Hepatocyte (in vitro differentiated cells): ENCODE results near the gene ARL16.
A peak's percentile ranks its signal among the peaks of the same experiment; 100 is the strongest.

Experiments
- EZH2 ChIP-seq: fragments of 200-600 bp; sonication (generic); IDR thresholded peaks from 2 replicates; pipeline ENCODE4 v1.6.1; 2016; ENCODE audit warnings: antibody characterized with exemption, mild to moderate bottlenecking, borderline replicate concordance
- TF ChIP-seq, protein P1 (sequence below): fragments of 200-600 bp; sonication (generic); IDR thresholded peaks from 2 replicates; pipeline ENCODE4 v1.5.1; 2016; ENCODE audit warnings: antibody characterized with exemption, mild to moderate bottlenecking; ENCODE audit not compliant: poor library complexity

DNA sequence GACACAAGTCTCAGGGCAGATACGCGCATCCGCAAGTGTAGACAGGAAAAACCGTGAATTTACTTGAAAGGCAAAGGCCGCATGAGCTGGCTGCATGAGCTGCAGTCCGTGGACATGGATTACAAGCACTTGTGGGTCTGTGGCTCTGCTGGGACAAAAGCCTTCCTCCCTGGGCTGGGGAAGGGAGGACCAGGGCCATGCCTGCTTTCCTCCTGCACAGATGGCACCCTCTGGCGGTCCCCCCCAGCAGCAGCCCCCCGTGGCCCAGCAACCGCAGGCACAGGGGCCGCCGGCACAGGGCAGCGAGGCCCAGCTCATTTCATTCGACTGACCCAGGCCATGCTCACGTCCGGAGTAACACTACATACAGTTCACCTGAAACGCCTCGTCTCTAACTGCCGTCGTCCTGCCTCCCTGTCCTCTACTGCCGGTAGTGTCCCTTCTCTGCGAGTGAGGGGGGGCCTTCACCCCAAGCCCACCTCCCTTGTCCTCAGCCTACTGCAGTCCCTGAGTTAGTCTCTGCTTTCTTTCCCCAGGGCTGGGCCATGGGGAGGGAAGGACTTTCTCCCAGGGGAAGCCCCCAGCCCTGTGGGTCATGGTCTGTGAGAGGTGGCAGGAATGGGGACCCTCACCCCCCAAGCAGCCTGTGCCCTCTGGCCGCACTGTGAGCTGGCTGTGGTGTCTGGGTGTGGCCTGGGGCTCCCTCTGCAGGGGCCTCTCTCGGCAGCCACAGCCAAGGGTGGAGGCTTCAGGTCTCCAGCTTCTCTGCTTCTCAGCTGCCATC lies 17.9 kb upstream of the ARL16 start:
- TF ChIP-seq, protein P1, sequence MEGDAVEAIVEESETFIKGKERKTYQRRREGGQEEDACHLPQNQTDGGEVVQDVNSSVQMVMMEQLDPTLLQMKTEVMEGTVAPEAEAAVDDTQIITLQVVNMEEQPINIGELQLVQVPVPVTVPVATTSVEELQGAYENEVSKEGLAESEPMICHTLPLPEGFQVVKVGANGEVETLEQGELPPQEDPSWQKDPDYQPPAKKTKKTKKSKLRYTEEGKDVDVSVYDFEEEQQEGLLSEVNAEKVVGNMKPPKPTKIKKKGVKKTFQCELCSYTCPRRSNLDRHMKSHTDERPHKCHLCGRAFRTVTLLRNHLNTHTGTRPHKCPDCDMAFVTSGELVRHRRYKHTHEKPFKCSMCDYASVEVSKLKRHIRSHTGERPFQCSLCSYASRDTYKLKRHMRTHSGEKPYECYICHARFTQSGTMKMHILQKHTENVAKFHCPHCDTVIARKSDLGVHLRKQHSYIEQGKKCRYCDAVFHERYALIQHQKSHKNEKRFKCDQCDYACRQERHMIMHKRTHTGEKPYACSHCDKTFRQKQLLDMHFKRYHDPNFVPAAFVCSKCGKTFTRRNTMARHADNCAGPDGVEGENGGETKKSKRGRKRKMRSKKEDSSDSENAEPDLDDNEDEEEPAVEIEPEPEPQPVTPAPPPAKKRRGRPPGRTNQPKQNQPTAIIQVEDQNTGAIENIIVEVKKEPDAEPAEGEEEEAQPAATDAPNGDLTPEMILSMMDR: peak; percentile 9
- no peak for TF ChIP-seq EZH2
